Retina (tissue), 1 donor: ENCODE results near the gene ATM.
"Not testable (repeated sequence)": the region's sequence is repeated elsewhere in the genome, so short reads cannot be mapped to it uniquely, and the experiment has no call there.

Experiments used
- DNase-seq: peaks from one replicate; pipeline ENCODE4 v3.0.0-alpha.2; 2016

Gene ATM

DNA sequence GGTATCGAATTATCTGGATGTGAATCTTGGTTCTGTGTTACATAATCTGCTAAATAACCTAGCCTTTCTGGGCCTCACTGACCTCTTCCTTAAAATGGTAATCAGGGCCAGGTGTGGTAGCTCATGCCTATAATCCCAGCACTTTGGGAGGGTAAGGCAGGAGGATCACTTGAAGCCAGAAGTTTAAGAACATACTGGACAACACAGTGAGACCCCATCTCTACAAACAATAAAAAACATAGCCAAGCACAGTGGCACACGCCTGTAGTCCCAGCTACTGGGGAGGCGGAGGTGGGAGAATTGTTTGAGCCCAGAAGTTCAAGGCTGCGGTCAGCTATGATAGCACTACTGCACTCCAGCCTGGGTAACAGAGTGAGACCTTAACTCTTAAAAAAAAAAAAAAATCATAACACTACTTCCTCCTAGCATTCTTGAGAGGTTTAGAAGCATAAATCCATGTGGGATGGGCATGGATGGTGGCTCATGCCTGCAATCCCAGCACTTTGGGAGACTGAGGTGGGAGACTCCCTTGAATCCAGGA, 171.9 kb downstream of the ATM start:
- DNase-seq = no peak

DNA sequence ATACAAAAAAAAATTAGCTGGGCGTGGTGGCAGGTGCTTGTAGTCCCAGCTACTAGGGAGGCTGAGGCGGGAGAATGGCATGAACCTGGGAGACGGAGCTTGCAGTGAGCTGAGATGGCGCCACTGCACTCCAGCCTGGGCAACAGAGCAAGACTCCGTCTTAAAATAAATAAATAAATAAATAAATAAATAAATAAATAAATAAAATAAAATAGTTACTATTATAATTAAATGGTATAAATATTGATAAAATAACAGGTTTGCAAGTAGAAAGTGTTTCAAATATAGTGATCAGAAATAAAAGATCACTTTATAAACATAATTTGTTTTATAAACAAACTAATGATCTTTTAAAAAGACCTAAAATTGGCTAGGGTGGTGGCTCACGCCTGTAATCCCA, 173.8 kb downstream of the ATM start:
- DNase-seq = not testable (repeated sequence)

DNA sequence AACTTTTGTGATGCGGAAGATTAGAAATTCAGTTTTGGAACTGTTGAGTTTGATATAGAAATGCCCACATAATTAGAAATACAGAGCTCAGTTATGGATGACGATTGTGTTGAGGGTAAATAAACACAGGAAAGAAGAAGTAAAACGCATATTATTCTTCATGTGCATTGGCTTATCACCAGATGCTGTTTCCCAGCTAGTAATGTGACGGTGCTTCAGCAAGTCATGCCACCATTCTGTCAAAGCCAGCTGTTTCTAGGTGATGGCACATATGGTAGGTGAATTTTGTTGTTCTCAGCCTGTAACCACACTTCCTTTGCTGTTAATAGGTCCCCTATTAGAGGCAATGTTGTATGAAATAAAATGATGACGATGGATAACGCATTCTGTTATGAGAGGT, 175.6 kb downstream of the ATM start:
- no peak for DNase-seq

DNA sequence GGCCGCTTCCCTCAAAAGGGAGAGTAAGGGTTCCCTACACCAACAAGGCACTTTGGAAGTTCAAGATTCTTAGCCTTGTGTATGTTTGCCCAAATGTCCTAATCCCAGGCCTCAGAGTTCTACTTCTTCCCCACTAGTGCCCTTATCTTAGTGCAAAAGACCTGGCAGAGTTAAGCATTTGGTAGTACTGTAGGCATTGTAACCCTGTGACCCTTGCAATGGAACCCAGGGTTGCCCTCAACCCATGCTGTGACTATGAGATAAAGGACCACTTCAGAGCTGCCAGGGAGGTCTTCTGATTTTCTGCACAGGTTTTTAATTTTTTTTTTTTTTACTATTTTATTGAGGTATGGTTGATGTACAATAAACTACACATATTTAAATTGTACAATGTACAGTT, 179.4 kb downstream of the ATM start:
- no peak for DNase-seq

DNA sequence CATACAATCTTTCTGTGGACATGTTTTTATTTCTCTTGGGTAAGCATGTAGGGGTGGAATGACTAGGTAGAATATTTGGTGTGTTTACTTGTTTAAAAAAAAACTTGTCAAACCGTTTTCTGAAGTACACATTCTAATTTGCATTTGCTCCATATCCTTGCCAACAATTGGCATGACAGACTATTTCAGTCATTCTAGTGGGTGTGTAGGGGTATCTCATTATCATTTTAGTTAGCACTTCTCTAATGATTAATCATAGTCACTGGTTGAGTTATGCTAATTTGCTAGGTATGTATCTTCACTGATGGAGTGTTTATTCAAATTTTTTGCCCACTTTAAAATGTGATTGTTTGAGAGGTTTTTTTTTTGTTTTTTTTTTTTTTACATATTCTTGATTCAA, 180.2 kb downstream of the ATM start:
- DNase-seq = no peak

DNA sequence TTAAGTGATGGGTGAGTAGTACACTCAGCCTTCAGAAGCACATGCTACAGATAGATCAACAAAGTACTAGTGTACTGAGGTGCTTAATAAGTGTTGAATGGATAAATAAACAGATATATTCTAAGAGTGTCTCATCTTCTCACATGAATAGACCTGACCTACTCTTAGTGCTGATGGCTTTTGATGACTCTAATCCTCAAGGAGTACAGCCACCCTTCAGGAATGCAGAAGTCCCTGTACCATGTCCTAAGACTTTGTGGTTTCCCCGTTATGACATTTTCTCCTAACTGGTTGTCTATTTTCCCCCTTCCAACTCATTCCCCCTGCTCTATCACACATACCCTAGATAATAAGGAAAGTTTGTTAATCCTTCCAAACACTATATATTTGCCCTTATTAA, 182.8 kb downstream of the ATM start:
- DNase-seq = no peak

DNA sequence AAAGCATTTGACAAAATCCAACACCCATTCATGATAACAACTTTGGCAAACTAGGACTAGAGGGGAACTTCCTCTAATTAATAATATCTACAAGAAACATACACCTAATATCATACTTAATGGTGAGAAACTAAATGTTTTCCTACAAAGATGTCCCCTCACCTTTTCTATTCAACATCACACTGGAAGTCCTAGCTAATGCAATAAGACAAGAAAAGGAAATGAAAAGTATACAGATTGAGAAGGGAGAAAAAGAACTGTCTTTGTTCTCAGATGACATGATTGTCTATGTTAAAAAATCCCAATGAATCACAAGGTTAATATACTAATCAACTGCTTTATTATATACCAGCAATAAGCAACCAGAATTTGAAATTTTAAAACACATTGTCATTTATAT, 192.1 kb downstream of the ATM start:
- no peak for DNase-seq

DNA sequence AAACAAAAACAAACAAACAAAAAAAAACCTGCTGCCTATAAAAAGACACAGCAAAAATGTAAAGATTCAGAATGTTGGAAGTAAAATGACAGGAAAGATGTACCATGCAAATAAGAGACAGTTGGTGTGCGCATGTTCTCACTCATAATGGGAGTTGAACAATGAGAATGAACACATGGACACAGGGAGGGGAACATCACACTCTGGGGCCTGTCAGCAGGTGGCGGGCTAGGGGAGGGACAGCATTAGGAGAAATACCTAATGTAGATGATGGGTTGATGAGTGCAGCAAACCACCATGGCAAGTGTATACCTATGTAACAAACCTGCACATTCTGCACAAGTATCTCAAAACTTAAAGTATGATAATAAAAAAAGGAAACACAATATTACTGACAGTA, 194.7 kb downstream of the ATM start:
- DNase-seq = not testable (repeated sequence)
